HG03558 (cell line): ENCODE measurements around the gene MYBBP1A.

Source experiments
- ATAC-seq: cut with Tn5 transposase; IDR thresholded peaks from one replicate; pipeline ENCODE4 v1.9.1; 2021; ENCODE audit warnings: moderate number of reproducible peaks; ENCODE audit not compliant: unreplicated experiment; ENCODE audit errors: extremely low read depth

The MYBBP1A gene

DNA sequence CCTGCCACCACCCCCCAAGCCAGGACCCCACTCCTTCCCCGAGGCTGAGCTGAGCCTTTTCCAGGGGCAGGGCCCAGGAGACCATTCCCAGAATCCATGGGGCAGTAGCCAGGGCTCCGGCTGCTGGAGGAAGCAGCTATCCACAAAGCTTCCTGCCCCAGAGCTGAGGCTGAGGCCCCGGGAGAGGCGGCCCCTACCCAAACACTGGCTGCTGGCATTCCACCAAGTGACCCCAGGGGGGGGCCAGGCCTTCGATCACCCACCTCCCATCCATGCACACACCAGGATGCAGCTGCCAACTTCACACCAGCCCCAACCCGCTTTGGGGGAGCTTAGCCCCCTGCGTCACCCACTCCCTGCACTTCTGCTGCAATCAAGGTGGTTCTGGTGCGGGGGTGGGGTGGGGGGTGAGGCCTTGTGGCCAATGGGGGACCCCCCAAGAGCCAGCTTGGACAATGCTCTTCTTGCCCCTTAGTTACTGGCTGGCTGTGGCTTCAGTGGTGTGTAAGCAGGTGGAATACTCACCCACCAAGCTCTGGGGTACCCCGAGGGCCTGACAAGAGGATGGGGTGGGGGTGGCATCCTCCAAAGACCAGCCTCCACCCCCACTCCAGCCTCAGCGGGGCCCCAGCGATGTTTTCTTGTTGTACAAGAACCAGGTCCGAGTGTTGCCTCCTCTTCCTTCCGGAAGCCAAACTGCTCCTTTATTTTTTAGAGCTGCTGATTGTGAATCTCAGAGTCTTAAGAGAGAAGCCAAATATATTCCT, 16.8 kb downstream of the MYBBP1A start:
- no peak for ATAC-seq

GRCh38 chr17:4537451-4538235, 17.5 kb downstream of the MYBBP1A start:
- no peak for ATAC-seq

DNA sequence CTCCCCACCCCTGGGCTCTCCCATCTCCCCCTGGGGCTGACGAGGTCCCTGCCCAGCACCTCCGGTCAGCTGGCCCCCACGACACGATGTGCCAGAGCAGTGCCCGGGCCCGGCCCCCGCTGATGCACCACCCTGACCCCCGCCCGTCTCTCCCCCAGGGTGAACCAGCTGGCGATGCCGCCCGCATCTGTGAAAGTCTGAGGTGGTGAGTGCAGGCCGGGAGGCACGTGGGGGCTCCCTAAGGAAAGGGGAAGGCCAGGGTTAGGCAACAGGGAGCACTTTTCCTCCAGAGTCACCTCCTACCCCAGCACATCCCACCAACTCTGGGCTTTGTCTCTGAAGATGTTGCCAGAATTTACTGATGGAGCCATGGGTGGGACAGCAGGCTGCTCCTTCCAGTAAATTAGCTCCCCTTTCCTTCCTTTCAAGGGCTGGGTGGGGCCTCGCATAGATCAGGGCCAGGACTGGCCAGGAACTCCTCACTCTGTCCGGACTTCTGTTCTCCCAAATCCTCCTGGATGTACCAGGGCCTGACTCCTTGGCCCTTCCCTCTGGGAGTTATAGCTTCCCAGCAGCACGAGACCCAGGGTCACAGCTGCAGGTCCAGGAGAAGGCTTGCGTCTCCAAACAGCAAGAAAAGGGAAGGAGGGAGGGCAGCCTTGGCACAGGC, 18.3 kb downstream of the MYBBP1A start:
- ATAC-seq: no peak

- no peak for ATAC-seq
Measured at GRCh38 chr17:4536259-4536741, 18.9 kb downstream of the MYBBP1A start.

GRCh38 chr17:4535667-4536258, 19.4 kb downstream of the MYBBP1A start:
- no peak for ATAC-seq

DNA sequence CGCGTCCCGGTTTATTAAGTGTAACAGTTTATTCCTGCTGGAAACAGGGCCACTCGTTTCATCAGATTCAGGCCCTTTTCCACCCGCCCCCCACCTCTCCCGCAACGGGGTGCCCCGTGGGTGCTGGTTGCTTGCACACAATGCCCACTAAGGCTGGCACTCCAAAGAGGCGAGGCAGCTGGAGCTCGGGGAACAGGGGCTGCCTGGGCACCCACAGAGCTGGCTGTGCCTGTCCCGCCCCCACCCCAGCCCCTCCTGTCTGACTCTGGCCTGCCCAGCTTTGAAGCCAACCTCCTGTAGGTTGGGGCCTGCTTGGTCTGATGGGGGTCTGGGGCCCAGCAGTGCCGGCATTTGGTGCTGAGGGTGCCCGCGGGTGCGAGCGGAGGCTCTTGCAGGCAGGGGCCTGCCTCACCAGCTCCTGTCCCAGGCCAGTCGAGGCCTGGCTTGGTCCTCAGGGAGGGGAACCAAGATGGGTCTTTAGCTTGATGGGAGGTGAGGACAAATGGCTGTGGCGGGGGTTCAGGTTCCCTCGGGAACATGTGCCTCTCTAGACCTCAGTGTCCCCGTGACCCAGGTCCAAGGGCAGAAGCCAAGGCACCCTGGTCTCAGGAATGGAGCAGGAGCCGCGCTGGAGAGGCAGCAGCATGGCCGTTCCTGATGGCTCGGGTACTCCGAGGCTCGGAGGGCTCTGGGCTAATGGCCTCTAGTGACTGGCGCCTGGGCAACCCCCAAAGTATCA, 20.1 kb downstream of the MYBBP1A start:
- no peak for ATAC-seq

GRCh38 chr17:4534515-4534914, 20.7 kb downstream of the MYBBP1A start:
- no peak for ATAC-seq

DNA sequence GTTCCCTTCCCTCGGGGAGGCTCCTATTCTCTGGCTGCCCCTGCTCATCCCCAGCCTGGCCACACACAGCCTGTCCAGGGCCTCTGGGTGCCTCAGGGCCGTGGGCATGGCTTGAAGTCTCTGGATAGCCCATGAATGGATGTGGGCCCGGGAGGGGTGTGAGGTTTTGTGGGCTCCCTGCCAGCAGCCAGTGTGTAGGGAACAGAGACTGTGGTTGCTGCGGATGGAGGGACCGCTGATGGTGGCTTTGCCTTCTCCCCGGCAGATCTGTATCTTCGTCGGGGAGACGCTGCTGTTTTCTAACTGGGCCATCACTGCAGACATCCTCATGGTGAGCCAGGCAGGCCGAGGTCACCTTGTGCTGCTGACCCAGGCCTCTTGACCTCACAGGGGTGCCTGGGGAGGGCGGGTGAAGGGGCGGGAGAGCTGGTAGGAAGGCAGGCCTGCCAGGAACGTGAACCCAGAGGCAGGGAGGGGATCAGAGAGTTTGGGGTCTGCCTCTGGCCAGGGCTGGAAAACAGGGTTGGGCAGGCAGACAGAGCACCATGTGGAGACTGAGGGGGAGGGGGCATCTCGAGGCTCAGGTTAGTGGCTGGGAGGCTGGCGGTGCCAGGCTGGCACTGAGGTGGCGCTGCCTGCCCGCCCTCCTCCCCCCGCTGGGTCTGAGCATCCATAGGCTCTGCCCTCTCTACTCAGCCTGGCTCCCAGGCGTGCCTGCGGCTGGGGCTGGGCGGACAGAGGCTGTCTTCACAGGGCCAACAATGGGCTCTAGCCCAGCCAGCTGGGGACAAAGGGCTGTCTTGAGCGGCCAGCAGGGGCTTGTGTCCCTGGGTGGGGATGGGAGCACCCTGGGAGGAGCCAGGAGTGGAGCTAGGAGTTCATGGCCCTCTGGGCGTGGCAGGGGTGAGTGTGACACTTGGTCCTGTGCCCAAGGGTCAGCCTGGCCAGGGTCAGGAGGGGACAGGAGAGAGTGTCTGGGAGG, 21.4 kb downstream of the MYBBP1A start:
- ATAC-seq: no peak

- no peak for ATAC-seq
Measured at GRCh38 chr17:4532860-4533522, 22.2 kb downstream of the MYBBP1A start.

GRCh38 chr17:4531988-4532736, 23.0 kb downstream of the MYBBP1A start:
- no peak for ATAC-seq

DNA sequence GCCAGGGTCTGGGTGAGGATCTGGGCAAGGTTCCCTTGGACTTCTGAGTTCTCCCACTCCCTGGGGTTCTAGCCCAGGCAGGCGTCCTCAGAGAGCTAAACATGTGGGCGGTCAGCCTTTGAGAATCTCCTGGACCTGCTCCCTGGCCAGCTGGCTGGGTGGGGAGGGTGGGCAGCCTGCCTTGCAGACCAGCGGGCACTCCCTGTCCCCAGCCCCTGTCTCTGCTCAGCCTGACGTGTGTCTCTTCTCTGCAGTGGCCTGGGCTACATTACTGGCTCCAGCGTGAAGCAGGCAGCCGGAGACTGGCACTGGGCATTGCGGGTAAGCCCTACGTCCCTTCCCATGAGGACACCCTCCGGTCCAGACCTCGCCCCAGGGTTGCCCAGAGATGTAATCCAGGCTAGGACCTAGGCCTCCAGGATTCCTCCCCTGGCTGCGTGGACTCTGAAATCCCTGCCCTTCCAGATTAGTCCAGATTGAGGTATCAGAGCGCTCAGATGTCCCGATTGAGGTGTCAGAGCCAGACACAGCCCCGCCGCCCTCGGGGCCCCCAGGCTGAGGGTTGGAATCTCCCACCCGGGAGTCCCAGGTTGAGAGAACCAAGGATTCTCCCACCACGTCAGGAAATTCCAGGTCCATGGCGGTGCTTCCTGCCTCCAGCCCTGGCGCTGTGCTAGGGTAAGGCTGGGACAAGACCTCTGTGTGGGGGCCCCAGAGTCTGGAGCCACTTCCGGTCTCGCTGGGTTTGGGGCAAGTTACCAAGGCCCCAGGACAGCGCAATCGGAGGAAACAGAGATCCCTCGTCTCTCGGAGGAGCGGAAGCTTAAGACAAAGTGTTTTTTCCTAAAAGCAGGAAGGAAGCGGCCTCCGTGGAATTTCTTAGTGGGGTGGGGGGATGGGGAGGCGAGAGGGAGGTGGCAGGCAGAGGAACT, 24.1 kb downstream of the MYBBP1A start:
- no peak for ATAC-seq

GRCh38 chr17:4529533-4530152, 25.5 kb downstream of the MYBBP1A start:
- no peak for ATAC-seq

DNA sequence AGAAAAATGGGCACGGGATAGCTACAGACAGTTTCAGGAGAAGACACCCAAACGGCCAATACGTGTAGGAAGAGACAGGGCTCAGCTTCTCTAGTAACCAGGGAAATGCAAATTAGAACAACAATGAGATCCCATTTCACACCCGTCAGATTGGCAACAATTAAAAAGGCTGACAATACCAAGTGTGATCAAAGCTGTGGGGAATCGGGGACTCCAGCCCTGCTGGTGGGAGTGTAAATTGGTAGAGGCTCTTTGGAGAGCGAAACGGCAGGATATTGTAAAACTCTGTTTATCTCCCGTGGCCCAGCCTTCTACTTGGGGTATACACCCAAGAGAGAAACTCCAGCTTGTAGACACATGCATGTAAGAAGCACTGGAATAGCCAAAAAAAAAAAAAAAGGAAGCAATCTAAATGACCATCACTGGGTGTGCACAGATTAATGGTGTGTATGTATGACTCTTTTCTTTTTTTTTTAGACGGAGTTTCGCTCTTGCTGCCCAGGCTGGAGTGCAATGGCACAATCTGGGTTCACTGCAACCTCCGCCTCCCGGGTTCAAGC, 27.5 kb downstream of the MYBBP1A start:
- ATAC-seq: no peak

DNA sequence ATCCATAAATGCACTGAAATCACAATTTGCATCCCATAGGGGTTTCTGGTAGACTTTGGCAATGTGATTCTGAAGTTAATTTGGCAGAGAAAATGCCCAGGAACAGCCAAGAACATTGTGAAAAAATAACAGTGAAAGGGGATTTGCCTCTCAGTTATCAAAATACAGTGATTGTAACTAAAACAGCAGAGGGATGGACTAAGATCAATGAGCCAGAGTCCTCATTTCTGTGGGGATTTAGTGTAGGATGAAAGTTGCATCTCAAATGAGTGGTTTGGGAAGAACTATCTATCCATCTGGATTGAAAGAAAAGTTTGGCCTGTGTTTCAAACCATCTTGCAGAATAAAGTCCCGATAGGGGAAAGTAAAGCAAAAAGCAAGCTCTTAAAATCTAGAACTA, 28.1 kb downstream of the MYBBP1A start:
- ATAC-seq: no peak

DNA sequence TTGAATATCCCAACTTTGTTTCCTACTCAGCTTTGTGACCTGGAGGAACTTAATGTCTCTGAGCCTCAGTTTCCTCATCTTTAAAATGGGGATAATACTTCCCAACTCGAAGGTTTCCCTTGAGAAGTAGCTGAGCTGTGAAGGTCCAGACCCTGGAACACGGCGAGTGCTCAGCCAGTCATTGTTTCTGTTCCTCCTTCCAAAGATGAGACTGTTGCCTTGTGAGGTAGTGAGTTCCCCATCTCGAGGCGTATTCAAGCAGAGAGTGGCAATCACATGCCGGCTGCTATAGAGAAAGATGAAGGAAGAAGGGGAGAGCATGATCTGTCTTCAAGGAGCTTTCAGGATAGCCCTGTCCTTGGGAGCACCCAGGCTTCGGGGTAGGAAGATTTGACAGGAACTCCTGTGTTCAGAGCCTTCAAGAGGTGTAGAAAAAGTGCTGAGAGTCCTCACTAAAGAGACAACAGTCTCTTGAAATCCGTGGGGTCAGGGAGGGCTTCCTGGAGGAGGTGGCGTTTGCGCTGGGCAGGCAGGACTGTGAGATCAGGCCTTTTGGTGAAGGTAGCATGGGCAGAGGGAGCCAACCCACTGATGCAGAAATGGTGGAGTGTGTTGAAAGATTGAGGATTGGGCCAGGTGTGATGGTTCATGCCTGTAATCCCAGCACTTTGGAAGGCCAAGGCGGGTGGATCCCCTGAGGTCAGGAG, 29.3 kb downstream of the MYBBP1A start:
- no peak for ATAC-seq
